Cardiac fibroblast (primary cell): ENCODE measurements around the gene MN1.

Source experiments
- DNase-seq, 2 donors: peaks; one replicate each; pipeline versions ENCODE4 v3.0.0 to v3.0.0-alpha.2; 2010; ENCODE audit warnings: low read depth in 2 of 2
- H3K4me3 ChIP-seq, 2 donors: replicated peaks in 1 of 2; 1 replicate in 1 of 2; 2 replicates in 1 of 2; pipeline ENCODE4 v1.5.1; 2011; ENCODE audit warnings: low read depth in 2 of 2, low read length in 2 of 2, mild to moderate bottlenecking in 2 of 2, moderate library complexity in 1 of 2
- TF ChIP-seq, protein P1 (sequence below): IDR thresholded peaks from one replicate; pipeline ENCODE4 v1.5.1; 2011; ENCODE audit warnings: low read depth, mild to moderate bottlenecking, low read length, inconsistent platforms

Gene MN1

DNA sequence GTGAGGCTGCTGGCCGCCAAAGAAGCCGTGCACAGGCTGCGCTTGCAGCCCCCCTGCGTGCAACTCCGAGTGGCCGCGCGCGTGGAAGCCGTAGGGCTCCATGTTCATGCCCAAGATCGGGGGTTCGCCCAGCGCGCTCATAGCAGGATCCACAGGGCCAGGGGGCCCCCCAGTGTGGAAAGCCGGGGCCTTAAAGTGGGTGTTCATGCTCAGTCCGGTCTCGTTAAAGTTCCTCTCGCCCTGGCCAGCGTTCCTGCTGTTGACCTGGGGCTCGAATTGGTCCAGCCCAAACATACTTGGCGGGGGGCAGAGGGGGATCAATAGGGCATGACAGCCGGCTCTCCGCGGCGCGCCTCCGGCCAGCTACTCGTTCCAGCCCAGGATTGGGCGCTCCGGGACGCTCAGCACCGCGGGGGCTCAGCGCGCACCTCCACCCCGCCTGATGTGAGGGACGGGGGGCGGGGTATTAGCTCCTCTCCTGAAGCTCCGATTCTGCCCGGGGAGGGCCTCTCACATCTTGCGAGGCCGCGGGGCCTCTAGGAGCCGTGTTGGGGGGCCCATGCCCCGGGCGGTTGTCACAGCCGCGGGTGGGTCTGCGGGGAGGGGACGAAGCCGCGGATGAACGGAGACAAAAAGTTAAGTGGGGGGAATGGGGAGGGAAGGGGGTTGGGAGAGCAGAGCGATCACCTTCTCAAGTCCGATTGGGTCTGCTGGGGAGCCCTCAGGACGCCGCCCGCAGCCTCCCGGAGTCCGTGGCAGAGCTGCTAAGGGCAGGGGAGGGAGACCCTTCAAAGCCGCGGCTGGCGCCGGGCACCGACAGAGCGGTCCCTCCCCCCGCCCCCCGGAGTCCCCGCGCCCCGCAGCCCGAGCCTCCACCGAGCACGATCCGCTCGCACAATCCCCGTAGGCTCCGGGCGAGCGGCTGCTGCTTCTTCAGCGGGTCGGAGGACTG lies 1.0 kb downstream of the MN1 start:
- H3K4me3 ChIP-seq = peak overlapping the region; percentile 81 to 85
- DNase-seq = peak; percentile 51 to 64
- TF ChIP-seq, protein P1, sequence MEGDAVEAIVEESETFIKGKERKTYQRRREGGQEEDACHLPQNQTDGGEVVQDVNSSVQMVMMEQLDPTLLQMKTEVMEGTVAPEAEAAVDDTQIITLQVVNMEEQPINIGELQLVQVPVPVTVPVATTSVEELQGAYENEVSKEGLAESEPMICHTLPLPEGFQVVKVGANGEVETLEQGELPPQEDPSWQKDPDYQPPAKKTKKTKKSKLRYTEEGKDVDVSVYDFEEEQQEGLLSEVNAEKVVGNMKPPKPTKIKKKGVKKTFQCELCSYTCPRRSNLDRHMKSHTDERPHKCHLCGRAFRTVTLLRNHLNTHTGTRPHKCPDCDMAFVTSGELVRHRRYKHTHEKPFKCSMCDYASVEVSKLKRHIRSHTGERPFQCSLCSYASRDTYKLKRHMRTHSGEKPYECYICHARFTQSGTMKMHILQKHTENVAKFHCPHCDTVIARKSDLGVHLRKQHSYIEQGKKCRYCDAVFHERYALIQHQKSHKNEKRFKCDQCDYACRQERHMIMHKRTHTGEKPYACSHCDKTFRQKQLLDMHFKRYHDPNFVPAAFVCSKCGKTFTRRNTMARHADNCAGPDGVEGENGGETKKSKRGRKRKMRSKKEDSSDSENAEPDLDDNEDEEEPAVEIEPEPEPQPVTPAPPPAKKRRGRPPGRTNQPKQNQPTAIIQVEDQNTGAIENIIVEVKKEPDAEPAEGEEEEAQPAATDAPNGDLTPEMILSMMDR = no peak

DNA sequence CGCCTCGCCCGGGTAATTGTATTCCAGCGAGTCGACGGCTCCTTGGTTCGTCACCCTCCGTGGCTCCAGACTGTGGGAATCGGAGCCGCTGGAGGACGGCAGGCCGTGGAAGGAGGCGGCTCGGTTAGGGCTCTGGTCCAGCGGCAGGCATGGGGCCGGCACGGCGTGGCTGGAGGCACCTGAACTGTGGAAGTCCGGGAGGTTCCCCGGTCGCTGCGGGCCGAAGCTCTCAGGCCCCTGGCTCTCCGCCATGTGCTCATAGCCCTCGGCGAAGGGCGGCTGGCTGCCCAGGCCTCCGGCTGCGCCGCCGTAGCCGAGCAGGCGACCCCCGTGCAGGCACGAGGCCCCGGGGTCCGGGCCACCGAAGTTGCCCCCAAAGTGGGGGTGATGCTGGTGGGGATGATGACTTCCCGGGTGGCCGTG lies 1.7 kb downstream of the MN1 start:
- TF ChIP-seq, protein P1 = no peak
- peak; percentile 44 to 59 for DNase-seq
- H3K4me3 ChIP-seq = peak overlapping the region; percentile 81 to 85

DNA sequence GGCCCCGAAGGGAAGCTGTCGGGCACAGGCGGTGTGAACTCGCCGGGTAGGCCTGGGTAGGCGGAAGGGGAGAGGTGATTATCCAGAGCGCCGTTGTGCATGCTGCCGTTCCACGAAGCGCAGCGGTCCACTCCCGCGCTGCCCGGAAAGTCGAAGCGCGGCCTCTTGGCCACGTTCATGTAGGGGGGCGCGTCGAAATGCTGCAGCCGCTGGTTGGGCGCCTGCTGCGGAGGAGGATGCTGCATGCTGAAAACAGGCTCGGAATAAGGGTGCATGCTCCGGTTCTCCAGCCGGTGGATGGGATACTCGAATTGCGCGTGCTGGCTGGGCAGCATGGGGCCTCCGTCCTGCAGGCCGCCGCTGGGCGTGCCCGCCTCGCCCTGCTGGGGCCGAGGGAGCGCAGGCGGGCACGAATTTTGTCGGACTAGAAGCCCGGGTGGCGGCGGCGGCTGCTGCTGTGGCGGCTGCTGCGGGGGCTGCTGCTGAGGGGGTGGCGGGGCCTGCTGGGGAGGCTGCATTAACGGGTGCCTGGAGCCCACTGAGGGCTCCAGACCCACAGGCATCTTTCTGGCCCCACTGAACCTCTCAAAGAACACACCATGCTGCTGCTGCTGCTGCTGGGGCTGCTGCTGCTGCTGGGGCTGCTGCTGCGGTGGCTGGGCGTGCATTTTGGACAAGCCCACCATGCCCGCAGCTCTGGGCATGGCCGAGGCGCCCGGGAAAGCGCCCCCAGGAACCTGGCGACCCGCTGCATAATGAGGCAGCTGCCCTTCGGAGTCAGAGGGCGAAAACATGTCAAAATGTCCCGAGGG lies 2.3 kb downstream of the MN1 start:
- peak; percentile 54 to 59 for DNase-seq
- TF ChIP-seq, protein P1 = no peak
- peak overlapping the region; percentile 32 to 85 for H3K4me3 ChIP-seq

DNA sequence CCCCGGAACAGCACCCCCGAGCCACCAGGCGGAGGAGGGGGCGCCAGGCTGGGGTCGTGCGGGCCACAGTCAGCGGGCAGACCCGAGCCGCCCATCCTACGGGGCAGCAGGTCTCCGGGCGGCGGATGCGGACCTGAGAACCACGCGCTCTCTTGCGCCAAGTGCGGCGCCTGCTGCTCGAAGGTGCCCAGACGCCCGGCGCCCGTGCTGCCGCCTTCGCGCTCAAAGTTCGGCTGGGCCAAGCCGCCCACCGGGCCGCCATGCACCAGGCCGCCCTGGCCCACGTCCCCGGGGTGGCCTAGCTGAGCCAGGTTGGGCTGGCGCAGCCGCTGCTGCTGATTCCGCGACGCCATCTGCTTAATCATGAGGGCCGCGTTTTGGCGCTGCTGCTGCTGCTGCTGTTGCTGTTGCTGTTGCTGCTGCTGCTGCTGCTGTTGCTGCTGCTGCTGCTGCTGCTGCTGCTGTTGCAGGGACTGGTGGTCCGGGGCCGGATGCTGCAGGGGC lies 3.0 kb downstream of the MN1 start:
- H3K4me3 ChIP-seq = peak overlapping the region; percentile 22 to 85
- no peak for DNase-seq
- TF ChIP-seq, protein P1 = no peak

DNA sequence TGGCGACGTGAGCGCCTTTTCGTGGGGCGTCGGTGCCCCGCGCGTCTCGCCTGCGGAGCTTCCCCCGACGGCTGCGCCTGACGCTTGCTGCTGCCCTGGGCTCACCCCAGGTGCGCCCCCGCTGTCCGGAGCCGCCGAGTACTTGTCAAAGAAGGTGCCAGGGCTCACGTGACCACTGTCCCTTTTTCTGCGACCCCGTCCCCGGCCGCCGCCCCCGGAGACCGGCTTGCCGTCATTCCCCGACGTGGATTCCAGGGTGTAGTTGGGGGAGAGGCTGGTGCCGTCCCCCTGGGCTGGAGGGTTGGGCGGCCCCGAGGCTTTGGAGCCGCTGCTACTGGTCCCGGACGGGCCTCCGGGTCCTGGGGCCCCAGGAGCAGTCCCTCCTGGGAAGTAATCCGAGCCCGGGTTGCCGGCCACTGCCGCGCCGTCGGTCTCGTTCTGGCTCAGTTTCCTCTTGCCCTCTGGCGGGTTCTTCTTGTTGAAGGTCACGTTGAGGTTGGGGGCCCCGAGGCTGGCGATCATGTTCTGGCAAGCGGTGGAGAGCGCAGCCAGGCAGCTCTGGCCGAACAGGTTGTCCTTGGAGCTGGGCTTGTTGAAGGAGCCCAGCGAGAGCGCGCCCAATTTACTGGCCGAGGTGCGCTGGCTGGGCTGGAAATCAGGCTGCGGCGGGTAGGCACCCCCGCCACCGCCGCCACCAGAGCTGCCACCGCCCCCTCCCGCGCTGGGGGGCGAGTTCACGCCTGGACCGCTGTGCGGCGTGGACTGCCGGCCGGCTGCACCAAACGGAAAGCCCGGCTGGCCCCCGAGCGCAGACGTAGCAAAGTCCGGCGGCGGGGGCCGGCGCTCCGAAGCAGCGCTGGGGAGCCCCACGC lies 3.8 kb downstream of the MN1 start:
- TF ChIP-seq, protein P1 = no peak
- DNase-seq = no peak
- peak overlapping the region; percentile 31 to 85 for H3K4me3 ChIP-seq

DNA sequence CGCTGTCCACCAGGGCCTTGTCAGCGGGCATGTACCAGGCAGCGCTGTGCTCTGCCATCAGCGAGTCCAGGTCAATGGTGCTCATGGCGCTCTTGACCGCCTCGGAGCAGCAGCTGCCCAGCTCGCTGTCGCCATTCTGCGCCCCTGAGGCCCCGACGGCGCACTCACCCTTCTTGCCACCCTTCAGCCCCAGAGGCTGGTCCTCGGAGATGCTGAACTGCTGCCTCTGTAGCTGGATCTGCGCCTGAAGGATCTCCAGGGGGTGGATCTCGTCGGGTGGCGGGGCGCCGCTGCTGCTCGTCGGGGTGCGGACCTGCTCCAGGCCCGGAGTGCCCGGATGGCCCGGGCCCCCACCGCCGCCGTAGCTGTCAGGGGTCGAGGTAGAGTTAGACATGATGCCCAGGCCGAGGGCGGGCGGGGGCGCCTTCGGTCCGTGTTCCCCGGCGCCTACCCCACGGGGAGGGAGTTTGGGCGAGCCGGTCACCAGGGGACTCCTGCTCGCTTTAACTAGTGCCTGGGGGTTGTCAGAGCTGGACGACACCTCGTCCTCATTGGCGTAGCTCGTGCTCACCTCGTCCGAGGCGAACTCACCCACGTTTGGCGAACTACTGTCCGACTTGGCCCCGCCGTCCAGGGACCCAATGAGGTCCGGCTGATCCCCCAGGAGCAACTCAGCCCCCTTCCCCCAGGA lies 4.6 kb downstream of the MN1 start:
- no peak for DNase-seq
- TF ChIP-seq, protein P1 = no peak
- peak overlapping the region; percentile 33 to 85 for H3K4me3 ChIP-seq
